SK-N-MC (cell line): Measurements from ENCODE around the gene UBE2G1.

Experiments used
- DNase-seq: peaks from one replicate; pipeline ENCODE4 v3.0.0-alpha.2; 2011; ENCODE audit warnings: low read depth, low spot score
- H3K27ac ChIP-seq: fragments of 200-600 bp; sonication (generic); 2 replicates; pipeline ENCODE4 v1.5.1; 2016; ENCODE audit warnings: mixed run types
- H3K36me3 ChIP-seq: fragments of 200-600 bp; sonication (generic); 2 replicates; pipeline ENCODE4 v1.6.1; 2017; ENCODE audit warnings: antibody characterized with exemption, low read length, mixed read lengths; ENCODE audit not compliant: insufficient read depth
- H3K4me3 ChIP-seq: fragments of 200-600 bp; sonication (generic); 2 replicates; pipeline ENCODE4 v1.5.1; 2016
- H3K9ac ChIP-seq: fragments of 200-600 bp; sonication (generic); 2 replicates; pipeline ENCODE4 v1.8.0; 2017; ENCODE audit warnings: mixed run types, mixed read lengths; ENCODE audit not compliant: insufficient read length
- H3K9me3 ChIP-seq: fragments of 200-600 bp; sonication (generic); 2 replicates; pipeline ENCODE4 v1.6.1; 2017; ENCODE audit warnings: low read depth, mild to moderate bottlenecking, antibody characterized with exemption, low read length, moderate library complexity, mixed read lengths
- EZH2 ChIP-seq: fragments of 200-600 bp; sonication (generic); IDR thresholded peaks from one replicate; pipeline ENCODE4 v1.6.1; 2017; ENCODE audit warnings: antibody characterized with exemption
- FOXP2 ChIP-seq: optimal IDR thresholded peaks from 2 replicates; pipeline ENCODE3; 2011; ENCODE audit warnings: mild to moderate bottlenecking, moderate library complexity; ENCODE audit not compliant: insufficient read depth; ENCODE audit errors: extremely low read length, control extremely low read depth
- POLR2AphosphoS5 ChIP-seq: IDR thresholded peaks from 2 replicates; pipeline ENCODE4 v1.6.1; 2012; ENCODE audit warnings: mild to moderate bottlenecking, low read depth, low read length, borderline replicate concordance

UBE2G1 gene

DNA sequence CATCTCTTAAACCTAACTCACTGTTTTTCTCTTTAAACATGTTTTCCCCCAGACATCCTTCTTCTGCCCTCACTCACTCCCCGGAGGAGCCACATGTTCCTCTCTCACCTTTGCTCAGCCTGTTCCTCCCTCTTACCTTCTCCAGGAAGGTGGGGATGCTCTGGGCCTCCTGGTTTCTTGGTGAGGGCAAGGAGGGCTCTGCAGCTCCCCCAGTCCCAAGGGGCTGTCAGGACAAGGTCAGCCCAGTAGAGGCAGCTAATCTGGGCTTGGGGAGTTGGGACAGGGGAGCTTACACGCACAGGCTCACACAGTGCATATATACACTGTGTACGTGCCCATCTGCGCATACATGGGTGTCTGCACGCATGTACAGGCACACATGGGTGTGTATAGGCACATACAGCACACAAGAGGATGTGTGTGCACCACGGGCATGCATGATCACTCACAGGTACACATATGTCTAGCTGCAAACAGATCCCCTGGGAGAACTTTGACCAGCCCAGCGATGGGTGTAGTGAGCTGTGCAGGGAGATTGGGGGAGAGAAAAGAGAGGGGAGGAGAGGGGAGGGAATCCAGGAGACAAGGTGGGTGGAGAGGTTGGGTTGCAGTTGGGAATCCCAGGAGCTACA, 38.7 kb upstream of the UBE2G1 start:
- Histone ChIP-seq H3K27ac (no peak overlapping the region), H3K9me3 (no peaks in the 10 kb centered on the region), H3K4me3 (no peak overlapping the region), H3K36me3 (no peaks in the 10 kb centered on the region), H3K9ac (no peak overlapping the region)
- TF ChIP-seq POLR2AphosphoS5 = no peak
- no peak for TF ChIP-seq EZH2
- TF ChIP-seq FOXP2 = no peak
- no peak for DNase-seq

GRCh38 chr17:4397840-4398239, 31.4 kb upstream of the UBE2G1 start:
- Histone ChIP-seq H3K9me3 (no peaks in the 10 kb centered on the region), H3K27ac (no peak overlapping the region), H3K4me3 (no peak overlapping the region), H3K36me3 (no peaks in the 10 kb centered on the region), H3K9ac (no peak overlapping the region)
- TF ChIP-seq FOXP2 = no peak
- no peak for TF ChIP-seq EZH2
- no peak for TF ChIP-seq POLR2AphosphoS5
- no peak for DNase-seq

- no peak for DNase-seq
These were observed 28.6 kb upstream of the UBE2G1 start for GRCh38 chr17:4395111-4395478.

DNA sequence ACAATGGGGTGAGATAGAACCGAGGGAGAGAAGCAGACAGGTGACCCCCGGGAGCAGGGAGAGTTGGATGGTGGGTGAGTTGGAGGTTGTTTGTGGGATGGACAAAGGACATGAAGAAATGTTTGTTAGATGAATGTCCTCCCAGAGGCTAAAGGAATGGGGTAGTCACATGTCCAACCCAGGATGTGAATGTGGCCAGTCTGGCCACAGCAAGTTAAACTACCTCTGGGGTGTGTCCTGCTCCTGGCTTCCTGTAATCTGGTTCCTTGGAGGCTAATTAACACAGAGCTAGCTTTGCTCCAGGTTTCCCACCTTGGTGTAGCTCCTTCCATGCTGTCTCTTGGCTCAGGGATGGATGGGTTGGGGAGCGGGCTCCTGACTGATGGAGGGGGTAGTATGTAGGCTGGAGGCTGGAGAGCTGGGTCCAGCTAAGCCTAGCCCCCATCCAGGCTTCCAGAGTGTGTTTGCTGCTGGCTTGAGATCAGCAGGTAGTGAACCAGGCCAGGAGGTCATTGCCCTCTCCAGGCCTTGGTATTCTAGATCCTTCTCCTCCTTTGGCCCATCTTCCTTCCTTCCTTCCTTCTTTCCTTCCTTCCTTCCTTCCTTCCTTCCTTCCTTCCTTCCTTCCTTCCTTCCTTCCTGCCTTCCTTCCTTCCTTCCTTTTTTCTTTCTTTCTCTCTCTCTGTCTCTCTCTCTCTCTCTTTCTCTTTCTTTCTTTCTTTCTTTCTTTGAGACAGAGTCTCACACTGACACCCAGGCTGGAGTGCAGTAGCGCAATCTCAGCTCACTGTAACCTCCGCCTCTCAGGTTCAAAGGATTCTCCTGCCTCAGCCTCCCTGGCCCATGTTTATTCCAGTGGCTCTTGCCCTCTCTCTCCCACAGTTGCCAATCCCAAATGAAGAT, 28.0 kb upstream of the UBE2G1 start:
- TF ChIP-seq EZH2 (no peak), POLR2AphosphoS5 (no peak), FOXP2 (no peak)
- no peak for DNase-seq
- no peak overlapping the region for H3K9ac ChIP-seq
- no peaks in the 10 kb centered on the region for H3K36me3 ChIP-seq
- H3K9me3 ChIP-seq = no peaks in the 10 kb centered on the region
- no peak overlapping the region for H3K4me3 ChIP-seq
- peak overlapping the region; percentile 64 for H3K27ac ChIP-seq

More at GRCh38 chr17:4395111-4395478, 28.6 kb upstream of the UBE2G1 start:
- TF ChIP-seq EZH2 (no peak), FOXP2 (no peak), POLR2AphosphoS5 (no peak)
- peak overlapping the region; percentile 64 for H3K27ac ChIP-seq
- no peaks in the 10 kb centered on the region for H3K9me3 ChIP-seq
- no peak overlapping the region for H3K4me3 ChIP-seq
- no peaks in the 10 kb centered on the region for H3K36me3 ChIP-seq
- no peak overlapping the region for H3K9ac ChIP-seq

DNA sequence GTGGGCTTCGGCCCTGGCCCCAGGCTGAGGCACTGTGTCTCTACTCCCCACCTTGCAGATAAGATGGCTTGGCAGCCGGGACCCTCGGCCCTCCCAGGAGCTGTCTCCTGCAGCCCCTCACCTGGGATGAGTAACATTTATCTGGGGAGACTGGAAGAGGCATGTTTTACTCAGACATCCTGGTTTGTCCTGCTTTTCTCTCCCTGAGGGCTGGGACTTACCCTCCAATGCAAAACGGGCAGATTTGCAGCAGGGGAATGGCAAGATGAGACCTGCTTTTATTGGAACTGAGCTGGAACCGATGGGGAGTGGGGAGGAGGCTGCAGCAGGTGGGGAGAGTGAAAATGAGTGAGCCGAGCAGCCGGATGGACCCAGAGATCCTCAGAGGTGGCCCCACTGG, 27.3 kb upstream of the UBE2G1 start:
- no peak for TF ChIP-seq POLR2AphosphoS5
- no peak for TF ChIP-seq FOXP2
- no peak for TF ChIP-seq EZH2
- Histone ChIP-seq H3K36me3 (no peaks in the 10 kb centered on the region), H3K27ac (no peak overlapping the region), H3K4me3 (no peak overlapping the region), H3K9me3 (no peaks in the 10 kb centered on the region), H3K9ac (no peak overlapping the region)
- DNase-seq = no peak

GRCh38 chr17:4389079-4389478, 22.6 kb upstream of the UBE2G1 start:
- no peak overlapping the region for H3K4me3 ChIP-seq
- no peak overlapping the region for H3K9ac ChIP-seq
- no peak for DNase-seq
- H3K9me3 ChIP-seq = no peaks in the 10 kb centered on the region
- no peak overlapping the region for H3K27ac ChIP-seq
- TF ChIP-seq POLR2AphosphoS5 = no peak
- no peak for TF ChIP-seq FOXP2
- no peak for TF ChIP-seq EZH2
- no peaks in the 10 kb centered on the region for H3K36me3 ChIP-seq

DNA sequence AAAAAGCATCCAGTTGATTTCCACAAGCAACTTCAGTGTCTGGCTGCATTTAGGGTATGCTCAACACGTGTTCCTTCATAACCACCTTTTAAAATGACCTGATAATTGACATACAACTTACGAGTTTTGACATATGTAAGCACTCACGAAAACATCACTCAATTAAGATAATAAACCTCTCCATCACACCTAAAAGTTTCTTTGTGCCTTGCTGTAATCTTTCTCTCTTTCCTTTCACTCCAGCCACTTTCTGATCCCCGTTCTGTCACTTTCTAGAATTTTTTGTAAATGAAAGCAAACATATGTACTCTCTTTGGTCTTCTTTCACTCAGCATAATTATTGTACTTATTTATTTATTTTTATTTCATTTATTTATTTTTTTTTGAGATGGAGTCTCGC, 20.7 kb upstream of the UBE2G1 start:
- no peak overlapping the region for H3K27ac ChIP-seq

GRCh38 chr17:4386406-4386805, 19.9 kb upstream of the UBE2G1 start:
- Histone ChIP-seq H3K9me3 (no peaks in the 10 kb centered on the region), H3K36me3 (no peaks in the 10 kb centered on the region), H3K4me3 (no peak overlapping the region), H3K9ac (no peak overlapping the region), H3K27ac (no peak overlapping the region)
- no peak for DNase-seq
- no peak for TF ChIP-seq FOXP2
- TF ChIP-seq EZH2 = no peak
- TF ChIP-seq POLR2AphosphoS5 = no peak

More for the DNA sequence above, 20.7 kb upstream of the UBE2G1 start:
- H3K4me3 ChIP-seq = no peak overlapping the region
- H3K9ac ChIP-seq = no peak overlapping the region
- H3K9me3 ChIP-seq = no peaks in the 10 kb centered on the region
- H3K36me3 ChIP-seq = no peaks in the 10 kb centered on the region
- DNase-seq = no peak
- TF ChIP-seq POLR2AphosphoS5 (no peak), FOXP2 (no peak), EZH2 (no peak)
